Measurements from ENCODE around the gene PLEKHG4B.
A peak's percentile ranks its signal among the peaks of the same experiment; 100 is the strongest.
"Not testable (repeated sequence)": the region's sequence is repeated elsewhere in the genome, so short reads cannot be mapped to it uniquely, and the experiment has no call there.

PLEKHG4B gene

DNA sequence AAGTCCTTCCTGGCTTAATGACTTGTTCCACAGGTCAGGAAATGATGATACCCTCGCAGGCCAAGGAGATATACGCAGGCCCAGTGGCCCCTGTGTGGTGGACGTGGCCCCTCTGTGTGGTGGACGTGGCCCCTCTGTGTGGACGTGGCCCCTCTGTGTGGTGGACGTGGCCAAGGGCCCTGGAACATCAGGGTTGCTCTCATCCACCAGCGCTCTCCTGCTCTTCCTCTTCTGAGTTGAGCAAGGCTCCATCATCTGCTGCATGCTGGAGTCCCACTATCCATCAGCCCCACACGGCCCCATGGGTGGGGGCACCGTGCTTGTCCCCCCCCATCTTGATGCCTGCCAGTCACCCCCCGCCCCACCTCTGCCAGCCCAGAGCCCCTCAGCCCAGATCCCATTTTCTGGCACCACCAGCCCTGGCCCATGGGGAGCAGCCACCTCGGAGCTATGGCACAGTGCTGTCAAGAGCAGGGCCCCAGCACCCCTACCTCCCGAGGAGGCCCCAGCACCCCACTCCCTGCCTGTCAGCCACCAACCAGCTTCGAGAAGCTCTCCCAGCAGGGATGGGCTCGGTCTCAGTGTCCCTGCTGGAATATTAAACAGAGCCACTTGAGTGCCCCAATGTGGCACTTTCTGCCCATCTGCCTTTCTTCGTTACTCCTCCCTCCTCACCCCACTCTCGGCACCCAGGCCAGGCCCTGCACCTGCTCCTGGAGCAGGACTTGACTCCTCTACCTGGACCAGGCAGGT, 107.4 kb downstream of the PLEKHG4B start:
- no peak for DNase-seq (ENCODE audit: low read depth, low spot score)

DNA sequence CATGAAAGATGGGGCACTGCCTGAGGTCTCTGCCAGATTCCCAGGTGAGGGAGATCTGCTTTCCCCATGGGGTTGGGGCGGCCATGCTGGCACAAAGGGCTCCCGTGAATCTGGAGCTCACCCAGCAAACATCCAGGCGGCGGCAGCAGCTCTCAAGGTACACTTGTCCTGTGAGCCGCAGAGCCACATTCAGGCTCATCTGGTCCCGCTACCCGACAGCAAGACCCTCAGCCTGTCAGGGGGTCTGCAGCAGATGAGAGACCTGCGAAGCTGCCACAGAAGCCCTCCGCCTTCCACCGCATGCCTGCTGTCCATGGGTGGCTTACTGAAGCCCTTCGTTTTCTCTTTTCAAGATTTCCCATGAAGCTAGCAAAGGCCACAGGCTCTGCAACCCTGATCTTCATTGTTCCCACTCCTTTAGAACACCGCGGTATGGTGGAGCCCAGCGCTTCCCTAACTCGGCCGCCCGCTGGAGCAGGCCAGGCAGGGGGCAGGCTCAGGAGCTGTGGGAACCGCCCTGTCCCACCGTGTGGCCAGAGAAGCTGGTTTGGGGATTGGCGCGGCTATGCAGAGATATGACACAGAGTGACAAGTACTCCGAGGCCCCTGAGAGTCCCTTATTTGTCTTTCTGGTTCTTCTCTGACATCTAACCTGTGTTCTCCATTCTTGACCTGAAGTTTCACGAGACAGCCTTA, 108.1 kb downstream of the PLEKHG4B start:
- DNase-seq (ENCODE audit: low read depth, low spot score) = no peak

DNA sequence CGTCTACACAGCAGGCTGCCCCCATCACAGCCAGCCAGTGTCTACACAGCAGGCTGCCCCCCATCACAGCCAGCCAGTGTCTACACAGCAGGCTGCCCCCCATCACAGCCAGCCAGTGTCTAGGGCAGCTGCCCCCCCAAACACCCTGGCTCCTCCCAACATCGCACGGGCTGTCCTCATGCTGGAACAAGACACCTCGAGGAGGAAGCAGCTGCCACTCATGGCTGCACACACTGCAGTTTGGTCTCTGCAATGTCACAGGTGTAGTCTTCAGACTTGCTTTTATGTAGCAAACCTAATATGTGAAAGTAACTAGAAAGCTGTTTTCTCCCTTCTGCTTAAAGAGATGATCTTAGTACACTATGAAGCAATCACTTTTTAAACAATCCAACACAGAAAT, 109.0 kb downstream of the PLEKHG4B start:
- no peak for DNase-seq (ENCODE audit: low read depth, low spot score)

DNA sequence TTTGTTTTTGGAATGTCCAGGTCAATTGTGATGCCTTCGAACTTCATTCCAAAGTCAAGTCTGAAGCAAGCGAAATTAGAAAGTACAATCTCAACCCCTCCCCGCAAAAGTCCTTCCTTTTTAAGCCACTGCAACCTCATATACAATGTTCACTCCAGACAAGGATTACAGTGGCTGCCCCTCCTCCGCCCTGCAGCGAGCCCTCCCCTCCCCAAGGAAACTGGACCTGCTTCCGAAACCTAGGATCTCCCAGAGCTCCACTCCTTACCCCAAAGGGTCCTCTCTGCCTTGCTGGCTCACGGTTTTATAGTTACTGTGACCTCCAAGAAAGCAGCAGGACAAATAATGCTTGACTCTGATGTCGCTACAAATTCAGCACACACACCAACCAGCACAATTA, 109.7 kb downstream of the PLEKHG4B start:
- no peak for DNase-seq (ENCODE audit: low read depth, low spot score)

DNA sequence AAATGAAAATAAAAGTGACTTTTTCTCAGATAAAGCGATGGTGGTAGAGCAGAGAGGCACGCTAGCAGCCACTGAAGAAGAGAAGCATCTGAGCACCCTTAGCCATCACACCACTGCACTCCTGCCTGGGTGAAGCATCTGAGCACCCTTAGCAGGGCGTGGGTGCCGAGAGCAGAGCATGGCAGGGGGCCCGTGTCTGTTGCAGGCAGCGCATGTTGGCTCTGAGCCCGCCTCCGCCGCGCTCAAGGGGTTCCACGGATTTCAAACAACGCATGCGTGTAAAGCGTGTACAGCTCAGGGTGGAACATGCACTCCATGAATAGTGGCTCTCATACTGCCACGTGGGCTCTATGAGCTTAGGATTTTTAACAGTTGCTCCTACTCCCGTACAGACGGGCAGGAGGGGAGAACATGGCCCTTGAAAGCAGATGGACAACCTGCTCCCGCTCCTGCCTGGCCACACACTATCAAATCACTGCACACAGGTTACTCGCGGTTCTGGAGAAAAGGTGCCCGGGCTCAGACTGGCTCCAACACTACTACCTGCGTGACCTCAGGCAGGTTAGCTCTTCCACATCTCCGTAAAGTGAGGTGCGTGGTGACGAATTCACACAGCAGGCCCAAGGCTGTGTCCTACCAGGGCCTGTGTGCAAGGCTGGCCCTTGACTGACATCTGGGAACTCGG, 111.4 kb downstream of the PLEKHG4B start:
- no peak for DNase-seq (ENCODE audit: low read depth, low spot score)

DNA sequence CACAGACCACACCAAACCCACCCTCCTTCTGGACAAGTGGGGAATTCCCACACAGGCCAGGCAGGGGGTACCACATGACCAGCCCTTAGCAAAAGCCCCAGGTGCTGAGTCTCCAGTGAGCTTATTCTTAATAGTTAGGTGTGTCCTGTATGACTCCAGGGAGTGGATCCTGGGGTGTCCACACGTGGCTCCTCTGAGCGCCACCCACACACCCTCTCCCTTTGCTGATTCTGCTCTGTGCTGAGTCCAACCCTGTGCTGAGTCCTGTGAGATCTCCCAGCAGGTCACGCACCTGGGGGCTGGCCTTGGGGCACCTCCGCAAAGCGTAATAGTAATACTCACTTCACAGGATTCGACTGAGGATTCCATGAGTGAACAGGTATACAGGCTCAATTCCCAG, 112.0 kb downstream of the PLEKHG4B start:
- DNase-seq (ENCODE audit: low read depth, low spot score) = no peak

DNA sequence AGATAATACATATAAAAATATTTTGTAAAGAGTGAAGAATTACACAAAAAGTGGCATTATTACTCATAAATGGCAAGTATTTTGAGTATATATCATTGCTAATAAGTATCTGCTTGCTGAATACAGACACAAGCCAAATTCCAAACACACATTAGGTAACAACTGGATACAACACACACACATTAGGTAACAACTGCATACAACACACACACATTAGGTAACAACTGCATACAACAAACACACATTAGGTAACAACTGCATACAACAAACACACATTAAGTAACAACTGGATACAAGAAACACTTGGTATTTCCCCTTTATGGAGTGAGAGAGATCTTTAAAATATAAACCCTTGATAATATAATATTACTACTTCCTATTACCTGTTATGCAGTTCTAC, 112.5 kb downstream of the PLEKHG4B start:
- no peak for DNase-seq (ENCODE audit: low read depth, low spot score)

DNA sequence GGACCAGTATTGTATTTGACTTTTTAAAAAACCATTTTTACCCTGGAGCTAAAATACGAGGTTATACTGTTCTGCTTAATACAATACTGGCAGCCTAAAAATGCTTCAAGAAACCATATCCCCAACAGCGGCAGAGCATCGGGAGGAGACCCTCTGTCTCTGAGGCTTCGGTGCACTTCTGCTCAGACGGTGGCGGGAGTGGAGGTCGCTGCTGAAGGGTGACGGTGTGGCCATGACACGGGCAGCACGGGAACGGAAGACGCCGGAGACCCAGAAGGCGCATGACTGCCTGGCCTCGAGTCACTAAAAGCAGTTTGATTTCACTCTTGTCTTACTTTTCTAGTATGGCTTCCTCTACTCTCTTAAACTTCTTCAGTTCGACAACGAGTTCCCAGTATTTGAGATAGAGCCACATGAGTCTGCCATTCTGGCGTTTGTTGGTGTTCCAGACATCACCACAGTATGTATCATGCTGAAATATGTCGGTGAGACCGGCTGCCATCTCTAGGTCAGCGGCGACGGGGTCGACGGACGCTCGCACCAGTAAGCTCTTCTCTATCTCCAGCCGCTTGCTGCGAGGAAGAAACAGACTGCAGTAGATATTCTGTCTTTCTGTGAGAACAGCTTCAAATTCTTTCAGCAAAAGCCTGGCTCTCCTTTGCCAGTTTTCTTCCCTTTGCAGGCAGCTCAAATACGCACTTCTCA, 113.2 kb downstream of the PLEKHG4B start:
- DNase-seq (ENCODE audit: low read depth, low spot score) = no peak

DNA sequence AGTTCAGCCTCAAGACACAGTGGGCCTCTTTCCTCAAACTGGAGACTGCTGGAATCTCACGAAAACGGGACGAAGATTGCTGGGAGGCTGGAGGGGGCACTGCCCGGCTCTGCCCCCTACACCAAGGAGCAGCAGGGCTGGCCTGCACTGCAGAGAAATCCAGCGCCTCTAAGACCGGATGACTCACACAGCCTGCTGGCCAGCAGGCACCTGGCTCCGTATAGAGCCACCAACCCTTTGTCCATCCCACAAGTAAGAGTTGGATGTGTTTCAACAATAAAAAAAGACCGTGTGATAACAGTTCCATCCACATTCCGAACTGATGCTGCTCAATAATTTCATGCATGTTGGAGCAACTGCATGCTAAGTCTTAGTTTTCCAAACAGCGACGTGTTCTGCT, 114.4 kb downstream of the PLEKHG4B start:
- DNase-seq (ENCODE audit: low read depth, low spot score) = no peak

DNA sequence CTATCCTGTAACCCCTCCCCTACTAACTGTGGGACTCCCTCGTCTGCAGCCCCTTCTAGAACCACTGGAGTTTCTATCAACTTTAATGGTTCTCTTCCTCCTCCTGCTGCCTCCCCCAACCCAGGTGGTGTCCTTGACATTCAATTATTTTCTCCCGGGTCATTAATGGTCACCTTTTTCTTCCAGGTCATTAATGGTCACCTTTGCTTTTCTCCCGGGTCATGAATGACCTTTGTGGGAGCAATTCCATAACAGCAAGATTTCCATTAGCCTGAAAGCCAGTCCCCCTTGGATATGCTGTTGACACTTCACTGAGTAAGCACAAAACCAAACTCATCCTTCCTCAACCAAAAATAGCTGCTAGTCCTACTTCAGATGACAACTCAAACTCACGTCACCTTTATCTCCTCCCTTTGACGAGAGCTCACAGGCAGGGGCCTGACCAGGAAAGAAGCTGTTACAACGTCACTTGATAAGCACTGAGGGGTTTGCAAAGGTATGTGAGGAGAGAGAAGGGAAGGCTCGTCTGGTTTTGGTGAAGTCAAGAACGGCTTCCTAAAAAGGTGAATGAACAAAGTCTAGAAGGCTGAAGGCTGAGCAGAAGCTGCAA, 115.1 kb downstream of the PLEKHG4B start:
- DNase-seq (ENCODE audit: low read depth, low spot score) = no peak

DNA sequence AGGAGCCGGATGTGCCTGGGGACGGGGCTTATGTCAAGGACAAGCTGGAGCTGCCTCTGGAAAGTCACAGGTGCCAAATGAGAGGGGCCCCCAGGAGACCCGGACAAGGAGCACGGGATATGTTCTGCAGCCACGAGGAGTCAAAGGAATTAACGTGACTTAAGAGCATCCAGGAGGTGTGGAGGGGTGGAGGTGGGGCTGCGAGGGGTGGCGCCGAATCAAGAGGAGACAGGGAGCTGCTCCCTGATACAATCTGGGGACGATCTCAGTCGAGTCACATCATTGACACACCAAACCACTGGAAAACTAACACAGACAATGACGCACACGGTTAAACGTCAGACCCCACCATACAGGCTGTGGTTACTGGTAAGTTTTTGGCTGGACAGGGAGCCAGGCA, 115.6 kb downstream of the PLEKHG4B start:
- no peak for DNase-seq (ENCODE audit: low read depth, low spot score)

DNA sequence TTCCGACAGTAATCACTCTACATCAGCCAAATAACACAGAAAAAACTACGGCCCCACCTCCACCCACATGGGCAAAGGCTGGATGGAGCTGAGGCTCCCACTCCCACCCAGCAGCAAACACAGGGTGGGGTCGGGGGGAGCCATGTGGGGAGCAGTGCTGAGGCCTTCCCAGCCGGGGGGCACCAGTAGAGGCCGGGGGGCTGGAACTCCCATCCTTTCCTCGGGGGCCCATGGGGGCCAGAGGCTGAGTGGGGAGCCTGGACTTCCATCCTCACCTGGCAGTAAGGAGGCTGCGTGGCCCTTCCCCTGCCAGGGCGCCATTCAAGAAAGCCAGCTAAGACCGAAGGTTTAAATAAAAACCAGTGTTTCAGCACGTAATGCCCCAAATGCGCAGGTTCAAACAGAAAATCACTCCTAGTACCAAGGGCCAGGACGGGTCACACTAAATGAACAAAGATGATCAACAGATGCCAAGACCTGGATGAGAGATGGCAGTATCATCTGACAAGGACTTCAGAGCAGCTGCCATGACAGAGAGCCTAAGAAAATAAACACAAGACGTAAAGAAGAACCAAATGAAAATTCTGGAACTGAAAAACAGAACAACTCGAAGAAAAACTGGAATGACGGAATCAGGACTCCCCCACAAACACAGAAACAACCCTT, 116.6 kb downstream of the PLEKHG4B start:
- DNase-seq (ENCODE audit: low read depth, low spot score) = no peak

DNA sequence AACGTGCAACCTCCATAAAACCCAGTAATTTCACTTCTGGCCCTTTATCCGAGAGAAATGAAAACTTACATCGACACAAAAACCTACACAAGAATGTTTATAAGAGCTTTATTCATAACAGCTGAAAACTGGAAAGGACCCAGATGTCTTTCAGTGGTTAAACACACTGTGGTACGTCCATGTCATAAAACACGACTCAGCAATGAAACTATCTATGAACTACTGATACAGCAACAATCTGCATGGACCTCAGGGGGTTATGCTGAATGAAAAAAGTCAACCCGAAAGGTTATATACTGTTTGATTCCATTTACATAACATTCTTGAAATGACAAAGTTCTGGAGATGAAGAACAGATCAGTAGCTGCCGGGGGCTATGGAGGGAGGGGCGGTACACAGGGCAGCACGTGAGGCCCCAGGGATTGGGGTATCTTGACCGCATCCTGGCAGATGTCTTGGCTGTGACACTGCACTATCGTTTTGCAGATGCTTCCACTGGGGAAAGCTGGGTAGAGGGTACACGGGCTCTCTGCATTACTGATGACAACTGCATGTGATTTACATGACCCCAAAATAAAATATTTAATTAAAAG, 121.9 kb downstream of the PLEKHG4B start:
- no peak for DNase-seq (ENCODE audit: low read depth, low spot score)

DNA sequence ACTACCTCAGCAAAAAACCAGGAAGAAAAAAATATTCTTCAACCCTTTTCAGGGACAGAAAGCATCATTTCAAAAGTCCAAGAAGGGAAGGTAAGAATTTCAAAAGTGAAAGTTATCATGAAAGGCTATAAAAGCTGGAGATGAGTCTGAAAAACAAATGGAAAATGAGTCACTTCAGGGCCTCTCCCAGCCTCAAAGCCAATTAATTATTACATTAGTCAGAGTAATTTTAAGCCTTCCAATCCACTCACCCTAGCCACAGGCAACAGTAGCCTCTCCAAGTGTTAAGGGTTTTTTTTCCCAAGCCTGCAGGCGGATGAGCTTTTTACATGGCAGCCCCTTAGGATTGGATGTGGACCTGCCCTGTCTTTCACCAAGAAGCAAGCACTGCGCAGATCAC, 123.3 kb downstream of the PLEKHG4B start:
- not testable (repeated sequence) for DNase-seq (ENCODE audit: low read depth, low spot score)

DNA sequence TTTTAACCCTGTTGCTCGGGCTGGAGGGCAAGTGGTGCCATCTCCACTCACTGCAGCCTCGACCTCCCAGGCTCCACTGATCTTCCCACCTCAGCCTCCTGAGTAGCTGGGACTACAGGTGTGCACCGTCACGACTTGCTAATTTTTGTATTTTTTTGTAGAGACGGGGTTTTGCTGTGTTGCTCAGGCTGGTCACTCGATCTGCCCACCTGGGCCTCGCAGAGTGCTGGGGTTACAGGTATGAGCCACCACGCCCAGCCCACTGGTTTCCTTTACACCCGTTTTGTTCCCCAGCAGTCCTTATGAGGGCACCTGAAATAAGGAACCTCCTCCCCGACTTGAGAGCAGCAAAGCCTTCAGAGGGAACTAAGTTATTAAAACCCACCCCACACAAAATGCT, 124.1 kb downstream of the PLEKHG4B start:
- DNase-seq (ENCODE audit: low read depth, low spot score) = not testable (repeated sequence)

DNA sequence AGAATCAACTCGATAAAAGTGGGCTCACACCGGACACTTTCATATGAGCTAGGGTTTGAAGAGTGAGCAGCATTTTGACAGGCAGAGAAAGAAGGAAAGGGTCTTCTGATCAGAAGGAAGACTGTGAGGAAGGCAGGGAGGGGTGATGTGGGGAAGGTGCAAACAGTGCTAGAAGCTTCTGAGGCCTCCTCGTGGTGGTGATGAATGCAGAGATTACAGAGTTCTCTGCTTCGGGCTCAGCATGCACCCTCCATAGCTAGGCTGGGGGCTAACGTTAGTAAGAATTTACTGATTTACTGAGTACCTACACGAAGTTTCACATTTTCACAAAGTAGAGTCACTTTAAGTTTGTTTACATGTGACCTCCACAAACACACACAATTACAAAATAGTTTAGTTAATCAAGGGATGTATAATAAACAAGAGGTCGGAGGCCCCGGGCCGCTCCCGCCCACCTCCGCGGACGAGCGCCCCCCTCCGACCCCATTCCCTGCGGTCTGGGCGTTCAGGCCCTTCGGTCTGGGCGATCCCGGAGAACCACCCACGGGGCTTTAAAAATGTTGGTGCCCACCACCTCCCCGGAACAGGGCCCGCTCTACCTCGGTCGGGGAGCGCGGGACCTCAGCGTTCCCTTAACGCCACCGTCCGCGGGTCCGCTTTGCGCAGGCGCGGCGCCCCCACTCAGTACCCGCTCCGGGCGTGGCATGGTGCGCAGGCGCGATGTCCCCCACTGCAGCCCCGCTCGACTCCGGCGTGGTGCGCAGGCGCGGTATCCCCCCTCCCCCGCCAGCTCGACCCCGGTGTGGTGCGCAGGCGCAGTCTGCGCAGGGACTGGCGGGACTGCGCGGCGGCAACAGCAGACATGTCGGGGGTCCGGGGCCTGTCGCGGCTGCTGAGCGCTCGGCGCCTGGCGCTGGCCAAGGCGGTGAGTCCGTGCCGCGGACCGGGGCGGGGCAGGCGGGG, 125.8 kb downstream of the PLEKHG4B start, which contains the start of the genes CCDC127 and SDHA:
Gene CCDC127, minus strand, starts transcription at position 660 of the 963 bp plus-strand sequence. CDS start 1,304 bp downstream, outside the sequence.
Gene SDHA, plus strand, starts transcription at position 827 of the 963 bp plus-strand sequence. Its CDS starts 36 bp downstream, at position 863.
- peak; percentile 94 for DNase-seq (ENCODE audit: low read depth, low spot score)

DNA sequence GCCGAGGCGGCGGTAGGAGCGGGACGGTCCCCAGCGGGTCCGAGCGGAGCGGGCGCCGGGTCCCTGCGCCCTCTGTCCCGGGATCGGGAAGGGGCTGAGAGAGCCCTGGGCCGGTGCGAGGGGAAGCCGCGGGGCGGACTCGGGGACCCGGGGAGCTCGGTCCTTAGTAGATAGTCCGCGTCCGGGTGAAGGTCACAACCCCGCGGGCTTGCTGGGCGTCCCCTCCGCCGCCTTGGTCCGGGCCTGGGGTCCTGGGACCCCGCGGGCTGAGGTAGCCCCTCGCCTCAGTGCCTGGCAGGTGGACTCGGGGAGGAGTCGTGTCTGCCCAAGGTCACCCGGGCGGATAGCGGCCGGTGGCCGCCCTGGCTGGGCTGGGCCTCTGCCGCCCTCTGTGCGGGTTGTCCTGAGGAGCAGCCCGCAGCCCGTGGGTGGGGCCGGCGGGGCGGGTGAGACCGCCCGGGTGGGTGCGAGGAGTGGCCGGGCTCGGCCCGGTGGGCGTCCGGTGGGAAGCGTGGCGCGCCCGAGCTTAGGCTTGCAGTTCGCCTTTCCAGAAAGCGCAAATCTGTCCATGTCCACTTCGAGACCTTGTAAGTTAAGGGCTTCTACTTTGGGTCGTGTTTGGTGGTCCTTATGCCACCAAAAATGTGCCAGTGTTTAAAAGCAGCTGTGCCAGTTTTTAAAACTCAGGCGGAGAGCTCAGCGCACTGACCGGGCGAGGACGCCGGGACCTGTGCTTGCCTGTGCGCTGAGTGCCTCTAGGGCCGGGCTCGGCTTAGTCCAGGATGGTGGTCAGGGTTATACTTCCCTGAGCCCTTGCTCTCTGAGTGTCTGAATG, 126.7 kb downstream of the PLEKHG4B start:
- DNase-seq (ENCODE audit: low read depth, low spot score) = no peak

DNA sequence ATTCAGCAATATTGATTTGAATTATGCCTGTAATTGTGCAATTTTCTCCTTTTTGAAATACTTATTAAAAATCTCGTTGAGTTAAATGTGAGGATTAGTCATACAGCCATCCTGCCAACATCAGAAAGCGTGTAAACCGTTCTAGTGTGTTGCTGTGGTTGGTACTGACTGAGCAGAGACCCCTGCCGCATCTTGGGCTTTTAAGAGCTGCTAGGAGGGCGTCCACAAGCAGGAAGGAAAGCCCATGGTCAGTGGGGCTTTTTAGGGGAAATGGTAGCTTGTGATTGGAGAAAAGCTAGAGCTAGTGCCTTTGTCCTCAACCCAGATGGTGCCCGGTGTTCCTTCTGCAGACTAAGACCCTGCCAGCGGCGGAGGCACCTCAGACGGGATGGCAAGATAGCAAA, 127.5 kb downstream of the PLEKHG4B start:
- DNase-seq (ENCODE audit: low read depth, low spot score) = no peak
